ENCODE data around the gene LILRB4.
"Not testable (repeated sequence)": the region's sequence is repeated elsewhere in the genome, so short reads cannot be mapped to it uniquely, and the experiment has no call there.

LILRB4 gene

DNA sequence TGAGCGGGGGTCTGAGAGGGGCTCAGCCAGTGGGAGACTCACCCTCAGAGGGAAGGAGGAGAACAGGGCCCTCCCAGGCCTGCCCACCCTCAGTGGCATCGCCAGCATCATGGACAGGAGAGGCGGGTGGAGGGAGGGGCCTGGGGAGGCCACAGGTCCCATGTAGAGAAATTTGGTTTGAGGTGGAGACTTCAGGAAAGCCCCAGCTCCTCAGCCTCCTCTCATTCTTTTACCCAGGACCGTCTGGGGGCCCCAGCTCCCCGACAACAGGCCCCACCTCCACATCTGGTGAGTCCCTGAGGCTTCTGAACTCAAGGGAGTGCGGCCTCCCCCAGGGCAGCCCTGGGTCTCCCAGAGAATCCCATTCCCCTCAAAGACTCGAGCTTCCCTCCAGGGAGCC, 29.4 kb upstream of the LILRB4 start:
- H3K4me3 ChIP-seq (ENCODE audit: low read depth, low read length): no peak overlapping the region
- TF ChIP-seq MYC (IDR thresholded peaks at IDR 0.05; ENCODE audit: low read depth, low read length) (no peak), POLR2A (IDR thresholded peaks at IDR 0.05; ENCODE audit: extremely low read depth, insufficient read length) (no peak)
- TF ChIP-seq, protein P1, sequence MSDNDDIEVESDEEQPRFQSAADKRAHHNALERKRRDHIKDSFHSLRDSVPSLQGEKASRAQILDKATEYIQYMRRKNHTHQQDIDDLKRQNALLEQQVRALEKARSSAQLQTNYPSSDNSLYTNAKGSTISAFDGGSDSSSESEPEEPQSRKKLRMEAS (IDR thresholded peaks at IDR 0.05; ENCODE audit: low read depth, low read length): no peak
- TF ChIP-seq, protein P2, sequence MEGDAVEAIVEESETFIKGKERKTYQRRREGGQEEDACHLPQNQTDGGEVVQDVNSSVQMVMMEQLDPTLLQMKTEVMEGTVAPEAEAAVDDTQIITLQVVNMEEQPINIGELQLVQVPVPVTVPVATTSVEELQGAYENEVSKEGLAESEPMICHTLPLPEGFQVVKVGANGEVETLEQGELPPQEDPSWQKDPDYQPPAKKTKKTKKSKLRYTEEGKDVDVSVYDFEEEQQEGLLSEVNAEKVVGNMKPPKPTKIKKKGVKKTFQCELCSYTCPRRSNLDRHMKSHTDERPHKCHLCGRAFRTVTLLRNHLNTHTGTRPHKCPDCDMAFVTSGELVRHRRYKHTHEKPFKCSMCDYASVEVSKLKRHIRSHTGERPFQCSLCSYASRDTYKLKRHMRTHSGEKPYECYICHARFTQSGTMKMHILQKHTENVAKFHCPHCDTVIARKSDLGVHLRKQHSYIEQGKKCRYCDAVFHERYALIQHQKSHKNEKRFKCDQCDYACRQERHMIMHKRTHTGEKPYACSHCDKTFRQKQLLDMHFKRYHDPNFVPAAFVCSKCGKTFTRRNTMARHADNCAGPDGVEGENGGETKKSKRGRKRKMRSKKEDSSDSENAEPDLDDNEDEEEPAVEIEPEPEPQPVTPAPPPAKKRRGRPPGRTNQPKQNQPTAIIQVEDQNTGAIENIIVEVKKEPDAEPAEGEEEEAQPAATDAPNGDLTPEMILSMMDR (IDR thresholded peaks at IDR 0.05; ENCODE audit: low read depth, low read length): no peak
- DNase-seq (ENCODE audit: low read depth): no peak

DNA sequence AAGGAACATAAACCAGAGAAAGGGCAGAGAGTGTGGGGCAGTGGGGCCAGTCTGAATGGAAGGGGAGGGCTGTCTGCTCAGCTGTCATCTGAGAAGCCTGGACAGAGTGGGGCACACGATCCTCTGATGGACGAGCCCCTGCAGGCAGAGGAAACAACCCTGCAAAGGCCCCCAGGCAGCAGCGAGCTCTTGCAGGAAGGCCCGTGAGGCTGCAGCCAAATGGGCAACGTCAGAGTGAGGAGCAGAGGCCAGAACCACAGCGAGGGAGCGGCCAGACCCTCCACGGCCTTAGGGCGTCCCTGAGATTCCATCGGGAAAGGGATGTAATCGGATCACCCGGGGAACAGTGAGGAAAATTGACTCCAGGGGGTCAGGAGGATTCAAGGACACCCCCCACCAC, 26.7 kb upstream of the LILRB4 start:
- not testable (repeated sequence) for H3K4me3 ChIP-seq (ENCODE audit: low read depth, low read length); DNase-seq (ENCODE audit: low read depth)

DNA sequence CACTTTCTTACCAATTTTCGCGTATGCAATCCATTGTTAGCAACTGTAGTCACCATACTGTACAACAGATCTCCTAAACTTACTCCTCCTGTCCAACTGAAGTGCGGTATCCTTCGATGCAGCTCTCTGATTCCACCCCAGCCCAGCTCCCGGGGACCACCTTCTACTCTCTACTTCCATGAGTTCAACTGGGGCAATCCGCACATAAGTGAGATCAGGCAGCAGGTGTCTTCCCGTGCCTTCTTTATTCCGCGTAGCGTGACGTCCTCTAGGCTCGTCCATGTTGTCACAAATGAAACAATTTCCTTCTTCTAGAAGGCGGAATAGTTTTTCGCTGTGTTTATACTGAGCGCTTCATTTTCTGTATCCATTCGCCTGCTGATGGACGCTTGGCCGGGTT, 24.1 kb upstream of the LILRB4 start:
- DNase-seq (ENCODE audit: low read depth): no peak
- no peak overlapping the region for H3K4me3 ChIP-seq (ENCODE audit: low read depth, low read length)
- TF ChIP-seq, protein P2 (IDR thresholded peaks at IDR 0.05; ENCODE audit: low read depth, low read length): no peak
- TF ChIP-seq, protein P1 (IDR thresholded peaks at IDR 0.05; ENCODE audit: low read depth, low read length): no peak
- no peak for TF ChIP-seq MYC (IDR thresholded peaks at IDR 0.05; ENCODE audit: low read depth, low read length)
- TF ChIP-seq POLR2A (IDR thresholded peaks at IDR 0.05; ENCODE audit: extremely low read depth, insufficient read length): no peak

DNA sequence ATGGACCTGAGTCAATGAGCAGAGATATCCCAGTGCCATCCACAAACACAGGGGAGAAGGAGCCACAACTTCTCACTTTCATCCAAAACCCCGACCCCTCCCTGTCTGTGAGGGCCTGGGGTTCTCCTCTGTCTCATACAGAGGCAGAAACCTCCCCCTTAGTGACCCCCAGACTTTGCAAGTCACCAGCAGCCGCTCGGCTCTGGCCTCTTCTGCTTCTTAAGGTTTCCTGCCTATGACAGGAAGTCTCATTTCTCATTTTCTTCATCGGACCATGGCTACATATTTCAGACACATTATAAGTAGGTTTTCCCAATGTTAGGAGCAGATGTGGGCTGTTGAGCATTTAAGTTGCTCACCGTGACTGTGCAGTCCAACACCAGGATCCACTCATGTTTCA, 19.8 kb upstream of the LILRB4 start:
- H3K4me3 ChIP-seq (ENCODE audit: low read depth, low read length); DNase-seq (ENCODE audit: low read depth): not testable (repeated sequence)

DNA sequence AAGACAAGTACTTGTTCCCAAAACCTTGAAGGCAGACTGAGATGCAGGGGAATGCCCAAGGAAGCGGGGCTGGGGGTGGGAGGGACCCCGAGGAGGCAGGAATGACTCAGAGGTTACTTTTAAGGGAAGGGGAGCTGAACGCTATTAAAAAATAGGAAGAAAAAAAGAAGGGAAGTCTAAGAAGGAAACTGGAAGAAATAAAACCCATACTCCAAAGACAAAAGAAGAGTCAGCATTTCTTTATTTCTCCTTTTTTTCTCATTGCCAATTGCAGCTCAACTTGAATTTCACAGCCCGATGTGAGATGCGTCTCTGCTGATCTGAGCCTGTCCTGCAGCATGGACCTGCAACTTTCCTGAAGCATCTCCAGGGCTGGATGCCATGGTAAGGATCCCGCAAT, 19.2 kb upstream of the LILRB4 start:
- H3K4me3 ChIP-seq (ENCODE audit: low read depth, low read length); DNase-seq (ENCODE audit: low read depth): not testable (repeated sequence)

DNA sequence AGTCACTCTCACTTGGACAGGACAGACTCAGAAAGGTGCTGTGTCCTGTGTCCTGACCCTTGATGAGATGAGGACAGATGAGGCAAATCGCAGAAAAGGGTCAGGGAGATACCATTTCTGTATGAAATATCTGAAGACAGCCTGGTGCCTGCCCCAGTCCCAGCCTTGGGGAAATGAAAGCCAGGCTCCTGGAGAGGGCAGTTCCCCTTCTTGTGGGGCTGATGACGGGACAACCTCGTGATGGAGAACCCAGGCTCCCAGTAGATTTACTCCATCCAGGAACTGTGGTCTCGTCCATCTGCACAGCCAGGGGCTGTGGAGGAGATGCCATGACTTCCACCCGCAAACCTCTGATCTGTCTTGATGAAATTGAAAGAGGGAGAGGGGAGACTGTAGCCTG, 18.7 kb upstream of the LILRB4 start:
- TF ChIP-seq, protein P1 (IDR thresholded peaks at IDR 0.05; ENCODE audit: low read depth, low read length): no peak
- TF ChIP-seq MYC (IDR thresholded peaks at IDR 0.05; ENCODE audit: low read depth, low read length) (no peak), POLR2A (IDR thresholded peaks at IDR 0.05; ENCODE audit: extremely low read depth, insufficient read length) (no peak)
- TF ChIP-seq, protein P2 (IDR thresholded peaks at IDR 0.05; ENCODE audit: low read depth, low read length): no peak
- no peak overlapping the region for H3K4me3 ChIP-seq (ENCODE audit: low read depth, low read length)
- no peak for DNase-seq (ENCODE audit: low read depth)

DNA sequence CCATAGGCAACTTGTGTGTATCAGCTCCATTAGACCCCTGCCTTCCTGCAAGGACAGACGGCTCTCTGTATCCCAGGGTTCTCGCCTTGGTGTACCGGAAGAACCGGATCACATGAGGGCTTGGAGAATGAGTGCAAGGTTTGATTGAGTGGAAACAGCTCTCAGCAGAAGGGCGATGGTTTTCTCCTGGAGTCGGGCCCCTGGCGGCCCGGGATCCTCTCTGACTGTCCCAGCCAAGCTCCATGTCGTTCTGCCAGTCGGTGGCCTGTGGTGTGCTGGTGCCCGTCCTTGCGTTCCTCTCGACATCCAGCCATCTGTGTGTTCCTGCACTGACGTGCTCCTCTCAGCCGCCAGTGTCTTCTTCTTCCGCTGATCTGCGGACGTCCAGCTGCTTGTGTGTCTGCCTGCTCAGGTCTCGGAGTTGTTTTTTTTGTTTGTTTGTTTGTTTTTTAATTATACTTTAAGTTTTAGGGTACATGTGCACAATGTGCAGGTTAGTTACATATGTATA, 16.4 kb upstream of the LILRB4 start:
- H3K4me3 ChIP-seq (ENCODE audit: low read depth, low read length): no peak overlapping the region
- no peak for DNase-seq (ENCODE audit: low read depth)
- TF ChIP-seq, protein P2 (IDR thresholded peaks at IDR 0.05; ENCODE audit: low read depth, low read length): no peak
- no peak for TF ChIP-seq POLR2A (IDR thresholded peaks at IDR 0.05; ENCODE audit: extremely low read depth, insufficient read length)
- TF ChIP-seq, protein P1 (IDR thresholded peaks at IDR 0.05; ENCODE audit: low read depth, low read length): no peak
- TF ChIP-seq MYC (IDR thresholded peaks at IDR 0.05; ENCODE audit: low read depth, low read length): no peak

DNA sequence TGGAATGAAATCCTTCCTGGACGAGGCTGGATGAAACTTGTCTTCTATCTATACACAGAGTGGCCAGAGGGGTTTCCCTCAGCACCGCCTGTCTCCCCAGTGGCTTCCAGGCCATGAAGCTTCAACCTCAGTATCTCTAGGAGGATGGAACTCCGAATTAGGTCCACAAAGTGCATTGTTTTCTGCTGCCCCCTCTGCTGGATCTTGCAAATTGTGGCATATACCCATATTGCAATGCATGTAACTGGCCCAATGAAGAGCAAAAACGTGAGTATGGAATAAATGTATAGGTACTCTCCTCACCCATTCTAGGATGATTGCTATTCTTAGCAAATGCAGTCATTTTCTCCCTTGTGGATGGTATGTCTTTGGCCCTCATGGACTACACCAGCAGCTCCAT, 14.7 kb upstream of the LILRB4 start:
- H3K4me3 ChIP-seq (ENCODE audit: low read depth, low read length): no peak overlapping the region
- TF ChIP-seq, protein P1 (IDR thresholded peaks at IDR 0.05; ENCODE audit: low read depth, low read length): no peak
- TF ChIP-seq, protein P2 (IDR thresholded peaks at IDR 0.05; ENCODE audit: low read depth, low read length): no peak
- no peak for TF ChIP-seq MYC (IDR thresholded peaks at IDR 0.05; ENCODE audit: low read depth, low read length)
- no peak for TF ChIP-seq POLR2A (IDR thresholded peaks at IDR 0.05; ENCODE audit: extremely low read depth, insufficient read length)
- DNase-seq (ENCODE audit: low read depth): no peak
